HCT116 (cell line): ENCODE measurements around the gene ACTL10.

Source experiments
- POLR2A ChIP-seq: IDR thresholded peaks from 2 replicates; pipeline ENCODE4 v1.7.0; 2011; ENCODE audit warnings: borderline replicate concordance; ENCODE audit not compliant: insufficient read depth, insufficient read length; ENCODE audit errors: extremely low read depth
- POLR2AphosphoS5 ChIP-seq: IDR thresholded peaks from 2 replicates; pipeline ENCODE4 v1.6.1; 2011; ENCODE audit warnings: mild to moderate bottlenecking, low read depth, low read length, moderate library complexity
- YY1 ChIP-seq: IDR thresholded peaks from 2 replicates; pipeline ENCODE4 v1.6.1; 2011; ENCODE audit warnings: low read length, low read depth, moderate library complexity, mild to moderate bottlenecking; ENCODE audit not compliant: insufficient replicate concordance; ENCODE audit errors: extremely low read depth
- ZFX ChIP-seq: fragments of 450-650 bp; IDR thresholded peaks from 2 replicates; pipeline ENCODE4 v1.6.1; 2017
- ZNF274 ChIP-seq: fragments of 200-500 bp; sonication (Bioruptor generic); IDR thresholded peaks from 2 replicates; pipeline ENCODE4 v1.6.1; 2014; ENCODE audit warnings: mild to moderate bottlenecking, low read depth, low read length, inconsistent platforms
- TF ChIP-seq, protein P1 (sequence below), 3 experiments: fragments of 200-600 bp in 1 of 3; sonication (generic) in 1 of 3; IDR thresholded peaks in 2 of 3; conservative IDR thresholded peaks in 1 of 3; 2 replicates each; pipeline ENCODE4 v1.5.1; 2012 to 2017; ENCODE audit warnings: low read depth in 2 of 3, low read length in 2 of 3, antibody characterized with exemption in 1 of 3, borderline replicate concordance in 1 of 3, control low read depth in 1 of 3, mild to moderate bottlenecking in 1 of 3, mixed read lengths in 1 of 3, mixed run types in 1 of 3, moderate library complexity in 1 of 3; ENCODE audit not compliant: insufficient read depth in 1 of 3

DNA sequence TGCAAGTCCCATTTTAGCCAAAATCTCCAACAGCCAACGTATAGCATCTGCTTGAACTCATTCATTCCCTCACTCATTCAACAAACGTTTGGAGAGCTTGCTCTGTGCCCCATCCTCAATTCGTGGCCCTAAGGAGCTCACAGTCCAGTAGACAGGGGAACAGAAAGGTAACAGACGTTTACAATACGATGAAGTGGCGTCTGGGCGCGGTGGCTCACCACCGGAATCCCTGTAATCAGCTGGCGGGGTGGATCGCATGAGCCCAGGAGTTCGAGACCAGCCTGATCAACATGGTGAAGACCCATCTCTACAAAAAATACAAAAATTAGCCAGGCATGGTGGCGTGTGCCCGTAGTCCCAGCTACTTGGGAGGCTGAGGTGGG, 20.2 kb downstream of the ACTL10 start:
- TF ChIP-seq, protein P1, sequence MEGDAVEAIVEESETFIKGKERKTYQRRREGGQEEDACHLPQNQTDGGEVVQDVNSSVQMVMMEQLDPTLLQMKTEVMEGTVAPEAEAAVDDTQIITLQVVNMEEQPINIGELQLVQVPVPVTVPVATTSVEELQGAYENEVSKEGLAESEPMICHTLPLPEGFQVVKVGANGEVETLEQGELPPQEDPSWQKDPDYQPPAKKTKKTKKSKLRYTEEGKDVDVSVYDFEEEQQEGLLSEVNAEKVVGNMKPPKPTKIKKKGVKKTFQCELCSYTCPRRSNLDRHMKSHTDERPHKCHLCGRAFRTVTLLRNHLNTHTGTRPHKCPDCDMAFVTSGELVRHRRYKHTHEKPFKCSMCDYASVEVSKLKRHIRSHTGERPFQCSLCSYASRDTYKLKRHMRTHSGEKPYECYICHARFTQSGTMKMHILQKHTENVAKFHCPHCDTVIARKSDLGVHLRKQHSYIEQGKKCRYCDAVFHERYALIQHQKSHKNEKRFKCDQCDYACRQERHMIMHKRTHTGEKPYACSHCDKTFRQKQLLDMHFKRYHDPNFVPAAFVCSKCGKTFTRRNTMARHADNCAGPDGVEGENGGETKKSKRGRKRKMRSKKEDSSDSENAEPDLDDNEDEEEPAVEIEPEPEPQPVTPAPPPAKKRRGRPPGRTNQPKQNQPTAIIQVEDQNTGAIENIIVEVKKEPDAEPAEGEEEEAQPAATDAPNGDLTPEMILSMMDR (IDR thresholded peaks at IDR 0.05 in 2 of 3, conservative IDR thresholded peaks at IDR 0.05 in 1 of 3; ENCODE audit: borderline replicate concordance in 1 of 3, insufficient read depth in 1 of 3, low read depth in 2 of 3, low read length in 2 of 3) = no peak
- TF ChIP-seq POLR2A (no peak), POLR2AphosphoS5 (no peak), ZFX (no peak), YY1 (no peak), ZNF274 (no peak)
